Activated T-cell treated with anti-CD3 and anti-CD28 coated beads, Interleukin-2, amount 50 U/mL, for 72 hours (primary cell): ENCODE measurements around the gene TOMM20. TPM values are rescaled to one million over a fixed set of nuclear protein-coding genes. Genes with fewer than 3 reads are reported as not detected.

Experiments used
- ATAC-seq, 2 donors: fragments of 150-1000 bp; cut with Tn5 transposase; replicated peaks in 1 of 2; 2 replicates each; pipeline ENCODE4 v1.10.0; 2021; ENCODE audit warnings: moderate library complexity in 2 of 2, mild to moderate bottlenecking in 1 of 2
- DNase-seq, 2 donors: peaks; one replicate each; pipeline ENCODE4 v3.0.0; 2021 to 2022; ENCODE audit warnings: mixed read lengths in 1 of 2
- H3K27ac Mint-ChIP-seq: one replicate; pipeline ENCODE4 v1.8.0; 2022; ENCODE audit warnings: mild to moderate bottlenecking, moderate library complexity, mixed read lengths
- H3K27me3 Mint-ChIP-seq: one replicate; pipeline ENCODE4 v1.8.0; 2022; ENCODE audit warnings: low read depth, mixed read lengths
- H3K36me3 Mint-ChIP-seq, 2 donors: one replicate each; pipeline ENCODE4 v1.8.0; 2022; ENCODE audit warnings: mixed read lengths in 2 of 2, mild to moderate bottlenecking in 1 of 2; ENCODE audit not compliant: insufficient read depth in 2 of 2
- H3K4me1 Mint-ChIP-seq: one replicate; pipeline ENCODE4 v1.8.0; 2022; ENCODE audit warnings: low read depth, mixed read lengths
- H3K4me3 Mint-ChIP-seq, 2 donors: one replicate each; pipeline ENCODE4 v1.8.0; 2022; ENCODE audit warnings: mild to moderate bottlenecking in 2 of 2, mixed read lengths in 2 of 2, moderate library complexity in 2 of 2
- H3K9me3 Mint-ChIP-seq, 2 donors: one replicate each; pipeline ENCODE4 v1.8.0; 2022; ENCODE audit warnings: mixed read lengths in 2 of 2
- total RNA-seq, 2 donors: library from RNA; stranded (reverse); gene quantifications; one replicate each; pipeline ENCODE4 v1.2.3, GENCODE V29; 2022

TOMM20 gene
- total RNA-seq, 2 donors from 2014 or later: 140 to 154 TPM

DNA sequence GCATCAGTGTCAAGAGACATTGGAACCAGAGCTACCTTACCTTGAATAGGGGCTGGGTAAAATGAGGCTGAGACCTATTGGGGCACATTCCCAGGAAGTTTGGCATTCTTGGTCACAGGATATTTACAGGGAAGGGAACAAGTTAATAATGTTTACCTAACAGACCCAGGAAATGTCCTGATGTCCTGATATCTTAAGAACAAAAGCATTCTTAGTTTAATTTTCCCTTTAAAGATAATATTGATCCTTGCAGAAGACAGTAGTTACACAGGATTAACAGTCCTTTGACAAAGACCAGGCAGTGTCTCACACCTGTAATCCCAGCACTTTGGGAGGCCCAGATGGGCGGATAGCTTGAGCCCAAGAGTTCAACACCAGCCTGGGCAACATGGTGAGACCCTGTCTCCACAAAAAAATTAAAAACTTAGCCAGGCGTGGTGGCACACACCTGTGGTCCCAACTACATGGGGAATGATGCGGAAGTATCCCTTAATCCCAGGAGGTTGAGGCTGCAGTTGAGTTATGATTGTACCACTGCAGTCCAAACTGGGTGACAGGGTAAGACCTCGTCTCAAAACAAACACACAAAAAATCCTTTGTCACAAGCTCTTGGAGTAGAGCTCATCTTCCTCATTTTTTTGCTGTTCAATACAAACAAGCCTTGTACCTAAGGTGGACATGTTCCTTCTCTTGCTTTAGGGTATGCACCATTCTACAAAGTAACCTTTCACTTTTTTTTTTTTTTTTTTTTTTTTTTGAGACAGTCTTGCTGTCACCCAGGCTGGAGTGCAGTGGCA, 1.3 kb upstream of the TOMM20 start:
- ATAC-seq (no peak), DNase-seq (no peak)
- Mint-ChIP-seq H3K27ac (no peak overlapping the region), H3K36me3 (peaks cover 10 to 24% of the 10 kb centered on the region in 2 donors), H3K4me3 (peak overlapping the region; percentile 27 to 100), H3K4me1 (peaks cover 55% of the 10 kb centered on the region), H3K9me3 (no peaks in the 10 kb centered on the region), H3K27me3 (no peaks in the 10 kb centered on the region)

- Mint-ChIP-seq H3K27ac (peak overlapping the region; percentile 98), H3K4me3 (peak overlapping the region; percentile 99 to 100), H3K9me3 (no peaks in the 10 kb centered on the region), H3K4me1 (peaks cover 75% of the 10 kb centered on the region), H3K27me3 (no peaks in the 10 kb centered on the region), H3K36me3 (peaks cover 10 to 25% of the 10 kb centered on the region in 2 donors)
- ATAC-seq (no peak), DNase-seq (peak; percentile 23 to 29)
Observed at GRCh38 chr1:235127732-235128455, 743 bp downstream of the TOMM20 start.

DNA sequence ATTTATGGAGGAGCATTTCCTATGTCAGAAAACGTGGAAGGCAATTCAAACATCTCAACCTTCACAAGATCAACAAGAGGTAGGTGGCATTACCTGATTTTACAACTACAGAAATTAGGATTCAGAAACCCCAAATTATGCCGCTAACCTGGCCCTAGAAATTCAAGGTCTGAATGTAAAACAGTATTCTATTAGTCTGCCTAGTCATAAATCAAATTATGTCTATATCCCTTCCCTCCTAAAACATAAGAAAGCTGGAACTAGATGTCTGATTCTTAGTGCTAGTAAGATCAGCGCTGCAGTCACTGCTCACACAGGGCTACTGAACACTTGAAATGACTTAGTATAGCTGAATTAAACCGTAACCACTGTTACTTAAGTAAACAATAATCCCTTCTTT, 1.4 kb downstream of the TOMM20 start:
- ATAC-seq (no peak), DNase-seq (no peak)
- H3K4me1 Mint-ChIP-seq: peaks cover 74% of the 10 kb centered on the region
- H3K27me3 Mint-ChIP-seq: no peaks in the 10 kb centered on the region
- H3K27ac Mint-ChIP-seq: peak overlapping the region; percentile 98
- peak overlapping the region; percentile 99 to 100 for H3K4me3 Mint-ChIP-seq
- no peaks in the 10 kb centered on the region for H3K9me3 Mint-ChIP-seq
- H3K36me3 Mint-ChIP-seq: peaks cover 10 to 25% of the 10 kb centered on the region in 2 donors

- H3K27ac Mint-ChIP-seq: peak overlapping the region; percentile 84
- H3K4me1 Mint-ChIP-seq: peaks cover 67% of the 10 kb centered on the region
Observed at GRCh38 chr1:235124665-235125064, 4.0 kb downstream of the TOMM20 start.

DNA sequence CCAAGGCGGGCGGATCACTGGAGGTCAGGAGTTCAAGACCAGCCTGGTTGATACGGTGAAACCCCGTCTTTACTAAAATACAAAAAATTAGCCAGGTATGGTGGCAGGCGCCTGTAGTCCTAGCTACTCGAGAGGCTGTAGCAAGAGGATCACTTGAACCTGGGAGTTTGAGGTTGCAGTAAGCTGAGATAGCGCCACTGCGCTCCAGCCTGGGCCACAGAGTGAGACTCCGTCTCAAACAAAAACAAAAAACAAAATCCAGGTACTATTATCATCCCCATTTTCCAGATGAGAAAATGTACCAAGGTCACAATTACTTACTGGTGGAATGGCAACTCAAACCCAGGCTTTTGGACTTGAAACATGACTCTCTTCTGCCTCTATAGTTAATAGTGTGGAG, 4.5 kb downstream of the TOMM20 start:
- ATAC-seq: no peak
- Mint-ChIP-seq H3K9me3 (no peaks in the 10 kb centered on the region), H3K27ac (peak overlapping the region; percentile 84), H3K4me3 (peak overlapping the region; percentile 59 to 82), H3K4me1 (peaks cover 61% of the 10 kb centered on the region), H3K27me3 (no peaks in the 10 kb centered on the region), H3K36me3 (peaks cover 10 to 39% of the 10 kb centered on the region in 2 donors)
- no peak for DNase-seq

More at GRCh38 chr1:235124665-235125064, 4.0 kb downstream of the TOMM20 start:
- DNase-seq: no peak
- Mint-ChIP-seq H3K9me3 (no peaks in the 10 kb centered on the region), H3K27me3 (no peaks in the 10 kb centered on the region), H3K36me3 (peaks cover 10 to 33% of the 10 kb centered on the region in 2 donors), H3K4me3 (peak overlapping the region; percentile 82 to 99)
- no peak for ATAC-seq

DNA sequence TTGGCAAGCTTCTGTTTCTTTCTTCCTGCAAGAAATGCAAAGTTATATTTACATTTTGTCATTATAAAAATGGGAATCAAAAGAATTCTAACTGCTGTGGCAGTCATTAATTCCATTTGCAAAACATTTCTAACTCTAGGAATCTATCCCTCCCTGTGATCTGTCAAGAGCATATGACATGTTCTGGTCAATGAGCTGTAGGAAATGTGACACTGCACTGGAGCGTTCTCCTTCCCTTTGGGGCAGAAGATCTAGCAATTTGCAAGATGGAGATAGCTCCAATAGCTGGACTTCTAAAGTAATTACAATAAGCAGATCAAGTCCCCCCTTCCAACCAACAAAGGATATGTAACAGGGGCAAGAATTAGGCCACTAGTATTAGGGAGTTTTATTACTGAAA, 6.3 kb downstream of the TOMM20 start:
- H3K9me3 Mint-ChIP-seq: no peaks in the 10 kb centered on the region
- H3K27me3 Mint-ChIP-seq: no peaks in the 10 kb centered on the region
- H3K4me1 Mint-ChIP-seq: peaks cover 49% of the 10 kb centered on the region
- ATAC-seq (no peak), DNase-seq (no peak)
- H3K27ac Mint-ChIP-seq: peak overlapping the region; percentile 18
- H3K4me3 Mint-ChIP-seq: no peak overlapping the region
- H3K36me3 Mint-ChIP-seq: peaks cover 5 to 42% of the 10 kb centered on the region in 2 donors

GRCh38 chr1:235113183-235113917, 15.3 kb downstream of the TOMM20 start:
- Mint-ChIP-seq H3K9me3 (no peaks in the 10 kb centered on the region), H3K4me3 (no peak overlapping the region), H3K27ac (peak overlapping the region; percentile 79), H3K4me1 (peaks cover 24% of the 10 kb centered on the region), H3K27me3 (no peaks in the 10 kb centered on the region), H3K36me3 (peaks cover 8 to 51% of the 10 kb centered on the region in 2 donors)
- ATAC-seq (no peak), DNase-seq (no peak)

GRCh38 chr1:235112297-235113182, 16.1 kb downstream of the TOMM20 start:
- Mint-ChIP-seq H3K27ac (peak overlapping the region; percentile 4), H3K9me3 (no peaks in the 10 kb centered on the region), H3K36me3 (peaks cover 6 to 44% of the 10 kb centered on the region in 2 donors), H3K4me1 (peaks cover 25% of the 10 kb centered on the region), H3K27me3 (no peaks in the 10 kb centered on the region), H3K4me3 (no peak overlapping the region)
- DNase-seq (no peak), ATAC-seq (no peak)

- DNase-seq (no peak), ATAC-seq (no peak)
- no peaks in the 10 kb centered on the region for H3K9me3 Mint-ChIP-seq
- H3K27ac Mint-ChIP-seq: peak overlapping the region; percentile 88
- peak overlapping the region in 1 of 2 donors; percentile 46 for H3K4me3 Mint-ChIP-seq
- peaks cover 39% of the 10 kb centered on the region for H3K4me1 Mint-ChIP-seq
- no peaks in the 10 kb centered on the region for H3K27me3 Mint-ChIP-seq
- H3K36me3 Mint-ChIP-seq: peaks cover 8 to 51% of the 10 kb centered on the region in 2 donors
Observed at GRCh38 chr1:235111107-235111506, 17.5 kb downstream of the TOMM20 start.

DNA sequence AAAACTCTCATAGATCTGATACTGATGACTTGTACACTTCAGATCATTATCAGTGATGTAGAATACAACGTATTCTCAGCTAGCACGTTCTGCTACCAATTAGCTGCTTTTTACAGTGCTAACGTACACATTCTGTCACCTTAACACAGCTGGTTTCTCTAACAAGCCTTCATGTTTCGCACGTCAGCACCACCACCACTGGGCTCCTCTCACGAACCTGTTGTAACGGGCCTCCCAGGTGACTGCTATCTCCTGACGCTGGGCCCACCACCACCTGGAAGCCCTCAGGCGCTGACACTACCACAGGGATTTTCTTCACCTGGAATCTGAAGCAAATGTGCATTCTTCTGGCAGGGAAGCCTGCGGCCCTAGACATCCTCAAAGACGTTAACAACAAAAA, 19.8 kb downstream of the TOMM20 start:
- DNase-seq (no peak), ATAC-seq (no peak)
- Mint-ChIP-seq H3K4me3 (no peak overlapping the region), H3K4me1 (peaks cover 52% of the 10 kb centered on the region), H3K9me3 (no peaks in the 10 kb centered on the region), H3K27me3 (no peaks in the 10 kb centered on the region), H3K36me3 (peaks cover 5 to 40% of the 10 kb centered on the region in 2 donors), H3K27ac (no peak overlapping the region)

- H3K36me3 Mint-ChIP-seq: peaks cover 5 to 36% of the 10 kb centered on the region in 2 donors
- H3K4me1 Mint-ChIP-seq: peaks cover 53% of the 10 kb centered on the region
- H3K9me3 Mint-ChIP-seq: no peaks in the 10 kb centered on the region
- DNase-seq (no peak), ATAC-seq (no peak)
- no peak overlapping the region for H3K27ac Mint-ChIP-seq
- H3K4me3 Mint-ChIP-seq: no peak overlapping the region
- no peaks in the 10 kb centered on the region for H3K27me3 Mint-ChIP-seq
Observed at GRCh38 chr1:235108185-235108593, 20.4 kb downstream of the TOMM20 start.
